ENCODE measurements around the gene BLVRB. TPM values are rescaled to one million over a fixed set of nuclear protein-coding genes. Genes with fewer than 3 reads are reported as not detected.

BLVRB gene
- total RNA-seq, 1 experiment from 2014 or later: 45.6 TPM

DNA sequence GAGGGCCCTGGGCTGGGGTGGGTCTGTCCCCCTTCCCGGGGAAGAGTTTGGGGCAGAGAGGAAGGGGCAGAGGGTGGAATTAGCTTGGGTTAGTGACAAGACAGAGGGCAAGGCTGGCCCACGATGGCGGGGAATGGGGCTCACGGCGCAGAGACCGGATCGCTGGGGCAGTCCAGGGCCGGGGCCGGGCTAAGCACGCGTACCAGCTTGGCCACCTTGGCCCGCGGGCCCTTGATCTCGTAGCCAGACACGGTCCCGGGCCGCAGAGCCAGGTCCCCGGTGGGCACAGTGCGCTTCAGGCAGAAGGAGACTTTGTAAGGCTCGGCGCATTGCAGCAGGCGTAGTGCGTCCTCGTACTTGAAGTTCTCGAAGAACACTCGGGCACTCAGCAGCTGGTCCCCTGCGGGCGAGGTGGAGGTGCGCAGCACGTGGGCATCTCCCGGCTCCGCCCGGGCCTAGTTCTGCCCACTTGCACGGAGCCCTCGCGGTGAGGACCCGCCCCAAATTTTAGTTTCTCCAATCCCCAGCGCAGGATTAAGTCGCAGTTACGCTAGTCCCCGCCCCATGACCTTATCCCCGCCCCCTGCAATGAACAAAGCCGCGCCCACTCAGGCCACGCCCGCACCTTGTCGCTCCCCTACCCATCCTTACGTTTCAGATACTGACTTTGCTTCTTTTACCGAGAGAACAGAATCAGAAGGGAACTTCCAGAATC is 67.0 kb downstream of the BLVRB start:
- Histone ChIP-seq H3K27ac (ENCODE audit: low read length) (no peak overlapping the region), H3K27me3 (ENCODE audit: control insufficient read depth, insufficient read depth, low read length) (no peaks in the 10 kb centered on the region), H3K9me3 (ENCODE audit: control insufficient read depth, insufficient read depth, low read depth, low read length) (no peaks in the 10 kb centered on the region), H3K4me3 (ENCODE audit: low read depth in 2 of 2, low read length in 2 of 2) (no peak overlapping the region), H3K36me3 (ENCODE audit: control insufficient read depth, insufficient read depth, low read length) (no peaks in the 10 kb centered on the region), H3K4me1 (ENCODE audit: control insufficient read depth, insufficient read depth, low read length) (no peaks in the 10 kb centered on the region)
- DNase-seq (ENCODE audit: low read depth, low spot score) (no peak), ATAC-seq (no peak)
- BruUV-seq (replicated peaks): no TSS peak
- intact Hi-C loops (cut with micrococcal nuclease; ENCODE audit: unreplicated experiment) (no loop called here), in situ Hi-C loops (cut with HindIII; ENCODE audit: low pct_unique_long_range_greater_than_20kb, low sequenced_read_pairs) (no loop called here)
- ChIA-PET CTCF (no interaction called here), POLR2A (no interaction called here)
- TF ChIP-seq, protein P1, sequence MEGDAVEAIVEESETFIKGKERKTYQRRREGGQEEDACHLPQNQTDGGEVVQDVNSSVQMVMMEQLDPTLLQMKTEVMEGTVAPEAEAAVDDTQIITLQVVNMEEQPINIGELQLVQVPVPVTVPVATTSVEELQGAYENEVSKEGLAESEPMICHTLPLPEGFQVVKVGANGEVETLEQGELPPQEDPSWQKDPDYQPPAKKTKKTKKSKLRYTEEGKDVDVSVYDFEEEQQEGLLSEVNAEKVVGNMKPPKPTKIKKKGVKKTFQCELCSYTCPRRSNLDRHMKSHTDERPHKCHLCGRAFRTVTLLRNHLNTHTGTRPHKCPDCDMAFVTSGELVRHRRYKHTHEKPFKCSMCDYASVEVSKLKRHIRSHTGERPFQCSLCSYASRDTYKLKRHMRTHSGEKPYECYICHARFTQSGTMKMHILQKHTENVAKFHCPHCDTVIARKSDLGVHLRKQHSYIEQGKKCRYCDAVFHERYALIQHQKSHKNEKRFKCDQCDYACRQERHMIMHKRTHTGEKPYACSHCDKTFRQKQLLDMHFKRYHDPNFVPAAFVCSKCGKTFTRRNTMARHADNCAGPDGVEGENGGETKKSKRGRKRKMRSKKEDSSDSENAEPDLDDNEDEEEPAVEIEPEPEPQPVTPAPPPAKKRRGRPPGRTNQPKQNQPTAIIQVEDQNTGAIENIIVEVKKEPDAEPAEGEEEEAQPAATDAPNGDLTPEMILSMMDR (IDR thresholded peaks at IDR 0.05): no peak
- TF ChIP-seq TCF7L2 (IDR thresholded peaks at IDR 0.05; ENCODE audit: low read depth, low read length): no peak

Other genes with a start within 250 kb of the BLVRB start
- 2.3 TPM for gene TTC9B, start 247.4 kb downstream of the BLVRB start, total RNA-seq (2021; ENCODE audit: unreplicated experiment)
- gene CCNP, start 239.1 kb downstream of the BLVRB start, total RNA-seq (2021; ENCODE audit: unreplicated experiment): 3.0 TPM
- gene AKT2, start 180.4 kb downstream of the BLVRB start, total RNA-seq (2021; ENCODE audit: unreplicated experiment): 2,376 TPM
- gene C19orf47, start 117.3 kb downstream of the BLVRB start, total RNA-seq (2021; ENCODE audit: unreplicated experiment): 29.0 TPM
- 81.8 TPM for gene PLD3, start 117.0 kb downstream of the BLVRB start, total RNA-seq (2021; ENCODE audit: unreplicated experiment)
- gene HIPK4, start 75.6 kb downstream of the BLVRB start, total RNA-seq (2021; ENCODE audit: unreplicated experiment): 0.13 TPM
- gene PRX, start 52.4 kb downstream of the BLVRB start, total RNA-seq (2021; ENCODE audit: unreplicated experiment): 3.4 TPM
- gene SERTAD1, start 39.8 kb downstream of the BLVRB start, total RNA-seq (2021; ENCODE audit: unreplicated experiment): 13.4 TPM
- gene SERTAD3, start 21.4 kb downstream of the BLVRB start, total RNA-seq (2021; ENCODE audit: unreplicated experiment): 35.7 TPM
- 1.2 TPM for gene SPTBN4, start 1.3 kb upstream of the BLVRB start, total RNA-seq (2021; ENCODE audit: unreplicated experiment)
- 55.9 TPM for gene SHKBP1, start 111.1 kb upstream of the BLVRB start, total RNA-seq (2021; ENCODE audit: unreplicated experiment)
- 75.4 TPM for gene LTBP4, start 135.6 kb upstream of the BLVRB start, total RNA-seq (2021; ENCODE audit: unreplicated experiment)
- 27.6 TPM for gene NUMBL, start 224.9 kb upstream of the BLVRB start, total RNA-seq (2021; ENCODE audit: unreplicated experiment)